HEK293 (cell line): ENCODE results near the gene MATCAP1.

ENCODE experiments used
- CTCF ChIA-PET: fragments of 350-600 bp; formaldehyde crosslinking; extraction: SDS; loops from one replicate; lab custom pipeline; 2021; ENCODE audit warnings: antibody characterized with exemption; lab: Yijun Ruan, JAX
- POLR2A ChIA-PET: fragments of 300-600 bp; formaldehyde crosslinking; extraction: SDS; loops from one replicate; lab custom pipeline; 2020; ENCODE audit warnings: antibody characterized with exemption, inconsistent platforms; lab: Yijun Ruan, JAX
- H3K27ac ChIP-seq: fragments of 200-500 bp; sonication (Bioruptor generic); 2 replicates; pipeline ENCODE4 v1.5.1; 2014; ENCODE audit warnings: low read depth, low read length, control low read depth, inconsistent platforms; ENCODE audit errors: extremely low read depth
- H3K36me3 ChIP-seq, 2 experiments: fragments of 200-500 bp in 1 of 2; sonication (Bioruptor generic) in 1 of 2; 1 replicate in 1 of 2; 2 replicates in 1 of 2; pipeline ENCODE4 v1.5.1; 2014 to 2017; ENCODE audit warnings: inconsistent platforms in 2 of 2, low read length in 2 of 2; ENCODE audit not compliant: control insufficient read depth in 2 of 2, insufficient read depth in 1 of 2
- H3K4me1 ChIP-seq: fragments of 200-500 bp; sonication (Bioruptor generic); 2 replicates; pipeline ENCODE4 v1.5.1; 2014; ENCODE audit warnings: mild to moderate bottlenecking, low read length, inconsistent platforms; ENCODE audit not compliant: control insufficient read depth, insufficient read depth
- H3K4me3 ChIP-seq: 2 replicates; pipeline ENCODE4 v1.5.1; 2011; ENCODE audit warnings: low read depth, mild to moderate bottlenecking, control low read depth, low read length, moderate library complexity
- H3K9me3 ChIP-seq: fragments of 200-500 bp; sonication (Bioruptor generic); 2 replicates; pipeline ENCODE4 v1.5.1; 2014; ENCODE audit warnings: low read depth, low read length, inconsistent platforms; ENCODE audit not compliant: control insufficient read depth, insufficient read depth
- KLF10 ChIP-seq: fragments of 450-650 bp; IDR thresholded peaks from 2 replicates; pipeline ENCODE4 v1.5.1; 2018; ENCODE audit warnings: missing biosample characterization, mild to moderate bottlenecking, missing genetic modification characterization
- KLF9 ChIP-seq: fragments of 450-650 bp; formaldehyde crosslinking; IDR thresholded peaks from 2 replicates; pipeline ENCODE4 v1.5.1; 2016; ENCODE audit warnings: missing biosample characterization, missing genetic modification characterization, low read depth
- OSR2 ChIP-seq: fragments of 450-650 bp; formaldehyde crosslinking; IDR thresholded peaks from 2 replicates; pipeline ENCODE4 v1.5.1; 2016; ENCODE audit warnings: missing biosample characterization, missing genetic modification characterization
- YY2 ChIP-seq: fragments of 450-650 bp; formaldehyde crosslinking; IDR thresholded peaks from 2 replicates; pipeline ENCODE4 v1.5.1; 2016; ENCODE audit warnings: missing biosample characterization, missing genetic modification characterization
- ZBTB1 ChIP-seq: fragments of 450-650 bp; formaldehyde crosslinking; IDR thresholded peaks from 2 replicates; pipeline ENCODE4 v1.5.1; 2016; ENCODE audit warnings: missing biosample characterization, missing genetic modification characterization
- ZBTB21 ChIP-seq: fragments of 450-650 bp; formaldehyde crosslinking; IDR thresholded peaks from 2 replicates; pipeline ENCODE4 v1.5.1; 2017; ENCODE audit warnings: missing biosample characterization, missing genetic modification characterization
- ZIC2 ChIP-seq: fragments of 450-650 bp; formaldehyde crosslinking; IDR thresholded peaks from 2 replicates; pipeline ENCODE4 v1.5.1; 2016; ENCODE audit warnings: missing biosample characterization, missing genetic modification characterization
- ZNF146 ChIP-seq: fragments of 450-650 bp; formaldehyde crosslinking; IDR thresholded peaks from 2 replicates; pipeline ENCODE4 v1.5.1; 2016; ENCODE audit warnings: missing biosample characterization, missing genetic modification characterization
- ZNF2 ChIP-seq: fragments of 450-650 bp; formaldehyde crosslinking; IDR thresholded peaks from 2 replicates; pipeline ENCODE4 v1.5.1; 2016; ENCODE audit warnings: missing biosample characterization, missing genetic modification characterization
- ZNF514 ChIP-seq: fragments of 450-650 bp; formaldehyde crosslinking; IDR thresholded peaks from 2 replicates; pipeline ENCODE4 v1.5.1; 2016; ENCODE audit warnings: missing biosample characterization, missing genetic modification characterization
- ZNF530 ChIP-seq: fragments of 450-650 bp; formaldehyde crosslinking; IDR thresholded peaks from 2 replicates; pipeline ENCODE4 v1.5.1; 2016; ENCODE audit warnings: low read depth, missing biosample characterization, missing genetic modification characterization
- ZNF549 ChIP-seq: fragments of 450-650 bp; IDR thresholded peaks from 2 replicates; pipeline ENCODE4 v1.5.1; 2018; ENCODE audit warnings: missing biosample characterization, missing genetic modification characterization, mild to moderate bottlenecking, inconsistent platforms, moderate library complexity
- ZNF571 ChIP-seq: fragments of 450-650 bp; formaldehyde crosslinking; IDR thresholded peaks from 2 replicates; pipeline ENCODE4 v1.5.0; 2017; ENCODE audit warnings: missing biosample characterization, missing genetic modification characterization
- ZNF626 ChIP-seq: fragments of 450-650 bp; sonication (Bioruptor Pico); formaldehyde crosslinking; IDR thresholded peaks from 2 replicates; pipeline ENCODE4 v1.5.1; 2018; ENCODE audit warnings: missing biosample characterization, missing genetic modification characterization, inconsistent platforms
- ZNF654 ChIP-seq: fragments of 450-650 bp; formaldehyde crosslinking; IDR thresholded peaks from 2 replicates; pipeline ENCODE4 v1.5.1; 2016; ENCODE audit warnings: low read depth, missing biosample characterization, missing genetic modification characterization
- ZNF777 ChIP-seq: fragments of 450-650 bp; formaldehyde crosslinking; IDR thresholded peaks from 2 replicates; pipeline ENCODE4 v1.5.1; 2017; ENCODE audit warnings: missing biosample characterization, missing genetic modification characterization, borderline replicate concordance
- ZNF837 ChIP-seq: fragments of 450-650 bp; formaldehyde crosslinking; IDR thresholded peaks from 2 replicates; pipeline ENCODE4 v1.5.1; 2016; ENCODE audit warnings: missing biosample characterization, missing genetic modification characterization
- ZNF843 ChIP-seq: fragments of 450-650 bp; formaldehyde crosslinking; IDR thresholded peaks from 2 replicates; pipeline ENCODE4 v1.5.1; 2016; ENCODE audit warnings: missing biosample characterization, missing genetic modification characterization
- ZSCAN23 ChIP-seq: fragments of 450-650 bp; formaldehyde crosslinking; IDR thresholded peaks from 2 replicates; pipeline ENCODE4 v1.5.1; 2016; ENCODE audit warnings: missing biosample characterization, missing genetic modification characterization
- TF ChIP-seq, protein P1 (sequence below): fragments of 450-650 bp; formaldehyde crosslinking; IDR thresholded peaks from 2 replicates; pipeline ENCODE4; 2016; ENCODE audit warnings: missing biosample characterization, missing genetic modification characterization
- TF ChIP-seq, protein P2 (sequence below): fragments of 450-650 bp; formaldehyde crosslinking; IDR thresholded peaks from 2 replicates; pipeline ENCODE4 v1.5.1; 2017; ENCODE audit warnings: missing biosample characterization, missing genetic modification characterization
- TF ChIP-seq, protein P3 (sequence below): fragments of 450-650 bp; formaldehyde crosslinking; IDR thresholded peaks from 2 replicates; pipeline ENCODE4 v1.5.1; 2016; ENCODE audit warnings: missing biosample characterization, missing genetic modification characterization, borderline replicate concordance
- TF ChIP-seq, protein P4 (sequence below): fragments of 450-650 bp; formaldehyde crosslinking; IDR thresholded peaks from 2 replicates; pipeline ENCODE4 v1.5.1; 2016; ENCODE audit warnings: missing biosample characterization, missing genetic modification characterization

MATCAP1 gene

DNA sequence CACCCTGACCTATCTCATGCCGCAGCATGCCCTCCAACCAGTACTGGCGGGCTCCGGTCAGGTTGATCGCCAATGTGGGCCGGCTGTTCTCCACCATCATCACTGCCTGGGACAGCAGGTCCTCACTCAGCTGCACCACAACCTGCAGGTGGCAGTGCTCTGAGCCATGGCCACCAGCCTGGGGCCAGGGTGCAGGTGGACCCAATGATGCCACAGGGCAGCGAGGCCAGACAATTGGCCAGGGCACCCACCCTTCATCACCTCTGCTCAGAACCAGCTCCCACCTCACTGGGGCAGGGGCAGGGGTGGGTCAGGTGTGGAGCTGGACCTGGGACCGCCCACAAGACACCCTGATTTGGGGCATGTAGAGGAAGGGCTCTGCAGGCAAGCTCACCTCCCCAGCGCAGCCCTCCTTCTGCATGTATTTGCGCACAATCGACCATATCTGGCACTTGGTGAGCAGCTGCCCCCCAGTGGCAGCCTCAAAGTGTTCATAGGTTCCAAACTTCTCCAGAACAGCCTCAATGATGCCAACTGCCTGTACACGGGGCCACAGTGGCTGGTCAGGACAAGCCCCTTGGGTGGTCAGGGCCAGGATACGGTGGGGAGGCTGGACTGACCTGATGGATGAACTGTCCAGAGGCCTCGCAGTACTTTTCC, 4.2 kb downstream of the MATCAP1 start (continued):
- TF ChIP-seq, protein P1, sequence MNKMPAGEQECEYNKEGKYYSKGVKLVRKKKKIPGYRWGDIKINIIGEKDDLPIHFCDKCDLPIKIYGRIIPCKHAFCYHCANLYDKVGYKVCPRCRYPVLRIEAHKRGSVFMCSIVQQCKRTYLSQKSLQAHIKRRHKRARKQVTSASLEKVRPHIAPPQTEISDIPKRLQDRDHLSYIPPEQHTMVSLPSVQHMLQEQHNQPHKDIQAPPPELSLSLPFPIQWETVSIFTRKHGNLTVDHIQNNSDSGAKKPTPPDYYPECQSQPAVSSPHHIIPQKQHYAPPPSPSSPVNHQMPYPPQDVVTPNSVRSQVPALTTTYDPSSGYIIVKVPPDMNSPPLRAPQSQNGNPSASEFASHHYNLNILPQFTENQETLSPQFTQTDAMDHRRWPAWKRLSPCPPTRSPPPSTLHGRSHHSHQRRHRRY, result no peak

DNA sequence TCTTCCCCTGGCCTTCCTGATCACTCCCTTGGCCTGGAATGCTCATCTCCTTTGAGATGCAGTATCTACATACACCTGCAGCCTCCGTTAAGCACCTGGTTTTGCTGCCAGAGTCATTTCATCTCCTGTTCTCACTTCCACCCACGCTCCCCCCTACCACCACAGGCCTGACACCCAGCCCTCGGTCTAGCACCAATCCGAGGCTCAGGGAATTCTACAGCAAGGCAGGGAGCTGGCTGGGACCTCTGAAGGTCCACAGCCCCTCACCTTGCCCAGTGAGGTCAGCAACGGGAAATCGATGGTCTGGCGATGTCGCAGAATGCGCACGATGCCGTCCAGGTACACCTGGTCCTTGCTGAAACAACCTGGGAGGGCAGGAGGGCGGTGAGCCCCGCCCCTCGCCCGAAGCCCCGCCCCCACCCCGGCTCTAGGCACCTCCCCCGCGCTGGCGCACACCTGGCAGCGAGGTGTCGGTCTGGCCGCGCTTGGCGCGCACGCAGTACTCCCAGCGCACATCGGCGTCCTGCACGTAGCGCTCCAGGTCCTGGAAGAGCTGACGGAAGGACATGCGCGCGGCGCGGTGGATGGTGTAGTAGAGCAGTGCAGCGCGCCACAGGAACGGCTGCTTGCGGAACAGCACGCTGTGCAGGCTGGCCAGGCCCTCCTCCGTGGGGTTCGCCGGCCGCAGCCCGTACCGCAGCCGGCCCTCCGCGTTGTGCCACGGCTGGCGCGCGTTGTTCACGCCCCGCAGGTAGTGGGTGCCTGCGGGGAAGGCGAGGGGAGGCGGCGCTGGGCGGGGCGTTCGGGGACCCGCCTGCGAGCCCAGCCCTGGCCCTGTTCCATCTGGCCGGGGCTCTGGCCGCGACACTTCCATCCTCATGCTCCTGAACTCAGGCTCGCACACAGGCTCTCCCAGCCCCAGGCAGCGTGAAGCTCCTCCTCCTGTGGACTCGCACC, 5.7 kb downstream of the MATCAP1 start:
- H3K9me3 ChIP-seq, result no peaks in the 10 kb centered on the region
- peaks cover 15% of the 10 kb centered on the region for H3K4me1 ChIP-seq
- CTCF ChIA-PET, result interaction anchor here (0.6 to 1.3 kb wide), 4 partner anchors 9 to 217 kb away, joined by 3 read pairs; partner anchors contain the start of gene CES3
- H3K27ac ChIP-seq, result peak overlapping the region; percentile 37; the same call in 1 of the 2 replicates
- peaks cover 0 to 41% of the 10 kb centered on the region in 2 experiments; a peak in 1 of 3 replicates for H3K36me3 ChIP-seq
- POLR2A ChIA-PET, result interaction anchor here (0.6 to 1.0 kb wide), 5 partner anchors 21 to 736 kb away, joined by 3 to 10 read pairs (median 5); partner anchors contain the start of gene CBFB
- peak overlapping the region; percentile 31 for H3K4me3 ChIP-seq
- TF ChIP-seq KLF9 (tag by site-specific recombination) (peak; percentile 45), ZIC2 (tag by site-specific recombination) (peak; percentile 94), ZNF777 (tag by site-specific recombination) (no peak), YY2 (tag by site-specific recombination) (peak; percentile 26; the same call in 1 of the 2 replicates), ZNF549 (tag by site-specific recombination) (no peak), ZBTB1 (no peak), ZNF530 (tag by site-specific recombination) (no peak), OSR2 (tag by site-specific recombination) (no peak), ZNF514 (tag by site-specific recombination) (no peak), ZNF843 (tag by site-specific recombination) (no peak), KLF10 (tag by site-specific recombination) (no peak), ZBTB21 (tag by site-specific recombination) (no peak), ZNF146 (no peak), ZNF654 (no peak), ZNF2 (no peak), ZNF626 (tag by site-specific recombination) (no peak), ZNF571 (tag by site-specific recombination) (no peak), ZNF837 (tag by site-specific recombination) (no peak), ZSCAN23 (no peak)
- TF ChIP-seq, protein P2, sequence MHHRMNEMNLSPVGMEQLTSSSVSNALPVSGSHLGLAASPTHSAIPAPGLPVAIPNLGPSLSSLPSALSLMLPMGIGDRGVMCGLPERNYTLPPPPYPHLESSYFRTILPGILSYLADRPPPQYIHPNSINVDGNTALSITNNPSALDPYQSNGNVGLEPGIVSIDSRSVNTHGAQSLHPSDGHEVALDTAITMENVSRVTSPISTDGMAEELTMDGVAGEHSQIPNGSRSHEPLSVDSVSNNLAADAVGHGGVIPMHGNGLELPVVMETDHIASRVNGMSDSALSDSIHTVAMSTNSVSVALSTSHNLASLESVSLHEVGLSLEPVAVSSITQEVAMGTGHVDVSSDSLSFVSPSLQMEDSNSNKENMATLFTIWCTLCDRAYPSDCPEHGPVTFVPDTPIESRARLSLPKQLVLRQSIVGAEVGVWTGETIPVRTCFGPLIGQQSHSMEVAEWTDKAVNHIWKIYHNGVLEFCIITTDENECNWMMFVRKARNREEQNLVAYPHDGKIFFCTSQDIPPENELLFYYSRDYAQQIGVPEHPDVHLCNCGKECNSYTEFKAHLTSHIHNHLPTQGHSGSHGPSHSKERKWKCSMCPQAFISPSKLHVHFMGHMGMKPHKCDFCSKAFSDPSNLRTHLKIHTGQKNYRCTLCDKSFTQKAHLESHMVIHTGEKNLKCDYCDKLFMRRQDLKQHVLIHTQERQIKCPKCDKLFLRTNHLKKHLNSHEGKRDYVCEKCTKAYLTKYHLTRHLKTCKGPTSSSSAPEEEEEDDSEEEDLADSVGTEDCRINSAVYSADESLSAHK (tag by site-specific recombination), result no peak
- TF ChIP-seq, protein P3, sequence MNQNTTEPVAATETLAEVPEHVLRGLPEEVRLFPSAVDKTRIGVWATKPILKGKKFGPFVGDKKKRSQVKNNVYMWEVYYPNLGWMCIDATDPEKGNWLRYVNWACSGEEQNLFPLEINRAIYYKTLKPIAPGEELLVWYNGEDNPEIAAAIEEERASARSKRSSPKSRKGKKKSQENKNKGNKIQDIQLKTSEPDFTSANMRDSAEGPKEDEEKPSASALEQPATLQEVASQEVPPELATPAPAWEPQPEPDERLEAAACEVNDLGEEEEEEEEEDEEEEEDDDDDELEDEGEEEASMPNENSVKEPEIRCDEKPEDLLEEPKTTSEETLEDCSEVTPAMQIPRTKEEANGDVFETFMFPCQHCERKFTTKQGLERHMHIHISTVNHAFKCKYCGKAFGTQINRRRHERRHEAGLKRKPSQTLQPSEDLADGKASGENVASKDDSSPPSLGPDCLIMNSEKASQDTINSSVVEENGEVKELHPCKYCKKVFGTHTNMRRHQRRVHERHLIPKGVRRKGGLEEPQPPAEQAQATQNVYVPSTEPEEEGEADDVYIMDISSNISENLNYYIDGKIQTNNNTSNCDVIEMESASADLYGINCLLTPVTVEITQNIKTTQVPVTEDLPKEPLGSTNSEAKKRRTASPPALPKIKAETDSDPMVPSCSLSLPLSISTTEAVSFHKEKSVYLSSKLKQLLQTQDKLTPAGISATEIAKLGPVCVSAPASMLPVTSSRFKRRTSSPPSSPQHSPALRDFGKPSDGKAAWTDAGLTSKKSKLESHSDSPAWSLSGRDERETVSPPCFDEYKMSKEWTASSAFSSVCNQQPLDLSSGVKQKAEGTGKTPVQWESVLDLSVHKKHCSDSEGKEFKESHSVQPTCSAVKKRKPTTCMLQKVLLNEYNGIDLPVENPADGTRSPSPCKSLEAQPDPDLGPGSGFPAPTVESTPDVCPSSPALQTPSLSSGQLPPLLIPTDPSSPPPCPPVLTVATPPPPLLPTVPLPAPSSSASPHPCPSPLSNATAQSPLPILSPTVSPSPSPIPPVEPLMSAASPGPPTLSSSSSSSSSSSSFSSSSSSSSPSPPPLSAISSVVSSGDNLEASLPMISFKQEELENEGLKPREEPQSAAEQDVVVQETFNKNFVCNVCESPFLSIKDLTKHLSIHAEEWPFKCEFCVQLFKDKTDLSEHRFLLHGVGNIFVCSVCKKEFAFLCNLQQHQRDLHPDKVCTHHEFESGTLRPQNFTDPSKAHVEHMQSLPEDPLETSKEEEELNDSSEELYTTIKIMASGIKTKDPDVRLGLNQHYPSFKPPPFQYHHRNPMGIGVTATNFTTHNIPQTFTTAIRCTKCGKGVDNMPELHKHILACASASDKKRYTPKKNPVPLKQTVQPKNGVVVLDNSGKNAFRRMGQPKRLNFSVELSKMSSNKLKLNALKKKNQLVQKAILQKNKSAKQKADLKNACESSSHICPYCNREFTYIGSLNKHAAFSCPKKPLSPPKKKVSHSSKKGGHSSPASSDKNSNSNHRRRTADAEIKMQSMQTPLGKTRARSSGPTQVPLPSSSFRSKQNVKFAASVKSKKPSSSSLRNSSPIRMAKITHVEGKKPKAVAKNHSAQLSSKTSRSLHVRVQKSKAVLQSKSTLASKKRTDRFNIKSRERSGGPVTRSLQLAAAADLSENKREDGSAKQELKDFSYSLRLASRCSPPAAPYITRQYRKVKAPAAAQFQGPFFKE (tag by site-specific recombination), result no peak
- TF ChIP-seq, protein P4, sequence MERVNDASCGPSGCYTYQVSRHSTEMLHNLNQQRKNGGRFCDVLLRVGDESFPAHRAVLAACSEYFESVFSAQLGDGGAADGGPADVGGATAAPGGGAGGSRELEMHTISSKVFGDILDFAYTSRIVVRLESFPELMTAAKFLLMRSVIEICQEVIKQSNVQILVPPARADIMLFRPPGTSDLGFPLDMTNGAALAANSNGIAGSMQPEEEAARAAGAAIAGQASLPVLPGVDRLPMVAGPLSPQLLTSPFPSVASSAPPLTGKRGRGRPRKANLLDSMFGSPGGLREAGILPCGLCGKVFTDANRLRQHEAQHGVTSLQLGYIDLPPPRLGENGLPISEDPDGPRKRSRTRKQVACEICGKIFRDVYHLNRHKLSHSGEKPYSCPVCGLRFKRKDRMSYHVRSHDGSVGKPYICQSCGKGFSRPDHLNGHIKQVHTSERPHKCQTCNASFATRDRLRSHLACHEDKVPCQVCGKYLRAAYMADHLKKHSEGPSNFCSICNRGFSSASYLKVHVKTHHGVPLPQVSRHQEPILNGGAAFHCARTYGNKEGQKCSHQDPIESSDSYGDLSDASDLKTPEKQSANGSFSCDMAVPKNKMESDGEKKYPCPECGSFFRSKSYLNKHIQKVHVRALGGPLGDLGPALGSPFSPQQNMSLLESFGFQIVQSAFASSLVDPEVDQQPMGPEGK (tag by site-specific recombination), result peak; percentile 34; the same call in 1 of the 2 replicates
